GM21576 (cell line): ENCODE results near the gene ENPP1.
"Not testable (repeated sequence)": the region's sequence is repeated elsewhere in the genome, so short reads cannot be mapped to it uniquely, and the experiment has no call there.

Source experiments
- ATAC-seq: cut with Tn5 transposase; IDR thresholded peaks from one replicate; pipeline ENCODE4 v1.9.1; 2021; ENCODE audit warnings: mild to moderate bottlenecking, moderate library complexity; ENCODE audit not compliant: unreplicated experiment

The ENPP1 gene

DNA sequence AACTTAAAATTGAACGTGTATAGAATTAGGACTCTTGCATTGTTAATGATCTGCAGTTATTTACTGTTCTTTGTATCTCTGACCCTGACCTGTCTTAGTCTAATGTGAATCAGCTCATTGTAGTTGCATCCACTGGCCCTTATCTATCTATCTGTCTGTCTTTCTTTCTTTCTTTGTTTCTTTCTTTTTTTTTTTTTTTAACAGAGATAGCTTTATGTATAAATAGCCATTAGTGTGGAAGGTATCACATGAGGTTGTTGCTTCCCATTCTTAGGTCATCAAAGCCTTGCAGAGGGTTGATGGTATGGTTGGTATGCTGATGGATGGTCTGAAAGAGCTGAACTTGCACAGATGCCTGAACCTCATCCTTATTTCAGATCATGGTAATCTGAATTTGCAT, 59.9 kb downstream of the ENPP1 start:
- no peak for ATAC-seq

DNA sequence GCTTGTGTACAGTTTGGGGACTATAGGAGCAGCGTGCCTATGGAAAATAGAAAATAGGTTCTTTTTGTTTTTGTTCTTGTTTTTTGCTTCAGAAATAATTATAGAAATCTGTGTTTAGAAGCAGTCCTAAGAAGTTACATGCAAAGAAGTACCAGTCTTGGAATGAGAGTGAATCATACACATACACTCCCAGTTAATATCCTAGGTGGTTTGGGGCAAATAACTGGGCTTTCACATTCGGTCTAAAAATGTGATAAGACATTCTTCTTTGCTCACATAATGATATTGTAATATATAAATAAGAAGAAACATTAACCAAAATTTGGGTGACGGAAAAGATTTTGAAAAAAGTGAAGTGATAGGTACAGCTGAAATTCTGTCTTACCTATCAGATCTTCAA, 61.0 kb downstream of the ENPP1 start:
- no peak for ATAC-seq

DNA sequence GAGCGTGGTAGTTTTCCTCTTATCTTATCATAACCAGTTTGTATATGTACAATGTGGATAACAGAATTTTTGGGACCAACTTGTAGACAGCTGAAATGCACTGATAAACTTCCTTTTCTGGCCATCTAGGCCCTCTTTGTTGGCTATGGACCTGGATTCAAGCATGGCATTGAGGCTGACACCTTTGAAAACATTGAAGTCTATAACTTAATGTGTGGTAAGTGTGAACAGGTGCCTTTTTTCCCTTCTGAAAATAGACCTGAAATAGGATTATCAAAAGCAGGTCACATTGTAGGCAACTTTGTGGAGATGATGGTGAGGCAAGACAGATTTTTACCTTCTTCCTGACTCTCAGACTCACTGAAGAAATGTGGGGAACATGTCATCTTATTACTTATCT, 67.8 kb downstream of the ENPP1 start:
- no peak for ATAC-seq

DNA sequence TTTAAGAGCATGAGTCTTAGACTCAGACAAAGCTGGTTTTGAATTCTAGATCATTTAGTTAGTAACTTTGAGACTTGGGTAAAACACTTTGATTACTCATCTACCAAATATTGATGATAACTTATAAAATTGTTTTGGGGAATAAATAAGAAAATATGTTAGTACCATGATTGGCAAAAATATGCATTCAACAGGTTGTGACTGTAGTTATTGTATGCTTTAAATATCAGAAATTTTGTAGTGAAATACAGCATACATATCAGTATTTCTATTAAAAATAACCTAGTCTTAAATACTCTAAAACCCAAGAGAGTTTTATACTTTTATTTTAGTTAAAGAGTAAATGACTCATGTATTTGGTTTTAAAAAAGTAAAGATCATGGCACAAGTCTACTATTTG, 68.7 kb downstream of the ENPP1 start:
- ATAC-seq = no peak

DNA sequence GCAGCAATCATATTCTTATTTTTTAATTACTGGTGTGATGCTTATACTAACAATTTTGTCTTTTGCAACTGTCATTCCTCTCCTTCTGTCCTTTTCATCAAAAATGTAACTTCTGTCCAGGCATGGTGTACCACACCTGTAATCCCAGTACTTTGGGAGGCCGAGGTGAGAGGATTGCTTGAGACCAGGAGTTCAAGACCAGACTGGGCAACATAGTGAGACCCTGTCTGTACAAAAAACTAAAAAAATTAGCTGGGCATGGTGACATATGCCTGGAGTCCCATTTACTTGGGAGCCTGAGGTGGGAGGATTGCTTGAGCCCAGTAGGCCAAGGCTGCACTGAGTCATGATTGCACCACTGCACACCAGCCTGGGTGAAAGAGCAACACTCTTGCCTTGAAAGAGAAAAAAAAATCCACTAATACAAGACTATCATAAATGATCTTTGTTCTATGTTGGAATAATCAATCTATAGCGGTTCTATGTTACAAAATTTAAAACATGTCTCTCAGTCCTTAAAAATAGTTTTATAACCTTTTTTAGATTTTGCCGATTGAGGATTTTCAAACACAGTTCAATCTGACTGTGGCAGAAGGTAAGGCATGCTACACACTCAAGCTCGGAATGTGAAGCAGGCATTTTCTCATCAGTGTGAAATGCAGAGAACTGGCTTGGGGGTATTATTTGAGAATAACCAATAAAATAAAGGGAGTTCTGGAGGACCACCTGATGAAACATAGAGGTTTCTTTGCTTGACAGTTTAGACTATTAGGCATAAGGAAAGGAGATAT, 70.4 kb downstream of the ENPP1 start:
- ATAC-seq = no peak

DNA sequence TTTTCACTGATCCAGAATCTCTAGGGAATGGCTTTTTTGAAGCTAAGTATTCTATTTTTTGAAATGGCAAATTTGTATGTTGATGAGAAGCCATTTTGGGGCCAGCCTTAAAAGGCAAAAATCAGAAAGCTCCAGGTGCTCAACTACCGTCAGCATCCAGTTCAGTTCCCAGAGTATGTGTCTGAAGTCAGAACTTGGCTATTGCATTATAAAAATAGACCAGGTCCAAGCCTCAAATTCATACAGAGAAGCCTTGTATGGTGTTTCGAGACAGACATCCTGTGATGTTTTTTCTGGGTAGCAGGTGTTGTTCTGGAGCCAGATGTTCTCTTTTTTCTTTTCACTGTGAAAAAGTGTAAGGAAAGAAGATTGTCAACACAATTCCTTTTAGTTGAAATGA, 75.2 kb downstream of the ENPP1 start:
- ATAC-seq = no peak

DNA sequence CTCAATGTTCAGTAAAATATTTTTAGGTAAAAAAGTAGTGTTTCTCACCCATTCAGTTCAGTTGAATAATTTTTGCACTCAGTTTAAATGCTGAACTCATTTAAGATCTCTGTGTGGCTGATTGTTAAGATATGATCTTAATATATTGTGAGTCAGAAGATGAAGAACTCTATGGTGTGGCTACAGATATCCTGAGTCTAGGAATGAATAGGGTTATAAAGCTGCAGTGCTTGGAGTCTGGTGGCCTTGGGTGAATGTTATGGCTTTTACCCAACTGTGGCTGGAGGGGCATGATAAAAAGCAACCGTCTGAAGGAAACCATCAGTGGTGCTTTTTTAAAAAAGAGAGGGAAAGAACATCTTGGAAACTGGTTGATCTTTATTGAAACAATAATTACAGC, 77.4 kb downstream of the ENPP1 start:
- ATAC-seq = no peak

DNA sequence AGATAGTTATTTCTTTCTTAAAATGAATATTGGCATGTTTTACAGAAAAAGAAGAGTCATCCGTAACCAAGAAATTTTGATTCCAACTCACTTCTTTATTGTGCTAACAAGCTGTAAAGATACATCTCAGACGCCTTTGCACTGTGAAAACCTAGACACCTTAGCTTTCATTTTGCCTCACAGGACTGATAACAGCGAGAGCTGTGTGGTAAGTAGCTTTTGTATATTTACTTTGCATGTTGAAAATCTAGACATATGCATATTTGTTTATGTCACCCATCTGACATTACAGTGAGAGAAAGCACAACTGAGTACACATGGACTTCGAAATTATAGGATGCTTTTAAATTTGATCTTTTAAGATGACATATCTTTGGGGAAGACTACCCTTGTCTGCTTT, 78.7 kb downstream of the ENPP1 start:
- ATAC-seq = no peak

DNA sequence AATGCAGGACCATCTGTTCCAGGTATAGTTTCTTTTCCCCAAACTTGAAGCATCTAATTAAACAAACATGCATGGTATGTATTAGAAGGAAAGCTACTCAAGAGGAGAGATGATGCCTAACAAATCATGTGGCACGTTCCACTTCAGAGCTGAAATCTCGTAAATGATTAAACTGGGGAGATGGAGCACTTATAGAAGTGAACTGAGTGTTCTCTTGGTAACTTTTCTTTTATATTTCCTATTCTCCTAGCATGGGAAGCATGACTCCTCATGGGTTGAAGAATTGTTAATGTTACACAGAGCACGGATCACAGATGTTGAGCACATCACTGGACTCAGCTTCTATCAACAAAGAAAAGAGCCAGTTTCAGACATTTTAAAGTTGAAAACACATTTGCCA, 82.3 kb downstream of the ENPP1 start:
- ATAC-seq = no peak

DNA sequence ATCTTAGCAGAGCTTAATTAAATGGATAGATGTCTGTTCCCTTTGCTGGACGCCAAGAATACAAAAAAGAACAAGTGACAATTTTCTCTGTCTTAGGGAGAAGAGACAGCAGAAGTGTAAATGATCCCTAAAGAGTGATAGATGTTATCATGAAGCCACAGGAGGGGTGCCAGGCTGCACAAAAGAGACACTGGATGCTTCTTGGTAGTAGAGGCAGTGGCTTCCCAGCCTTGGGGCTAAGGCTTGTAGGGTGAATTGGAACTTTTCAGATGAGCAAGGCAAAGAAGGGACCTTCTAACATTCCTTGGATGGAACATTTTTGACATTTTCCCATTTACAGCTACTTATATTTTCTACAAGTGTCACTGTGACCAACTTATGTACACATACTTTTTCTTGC, 85.4 kb downstream of the ENPP1 start:
- no peak for ATAC-seq

DNA sequence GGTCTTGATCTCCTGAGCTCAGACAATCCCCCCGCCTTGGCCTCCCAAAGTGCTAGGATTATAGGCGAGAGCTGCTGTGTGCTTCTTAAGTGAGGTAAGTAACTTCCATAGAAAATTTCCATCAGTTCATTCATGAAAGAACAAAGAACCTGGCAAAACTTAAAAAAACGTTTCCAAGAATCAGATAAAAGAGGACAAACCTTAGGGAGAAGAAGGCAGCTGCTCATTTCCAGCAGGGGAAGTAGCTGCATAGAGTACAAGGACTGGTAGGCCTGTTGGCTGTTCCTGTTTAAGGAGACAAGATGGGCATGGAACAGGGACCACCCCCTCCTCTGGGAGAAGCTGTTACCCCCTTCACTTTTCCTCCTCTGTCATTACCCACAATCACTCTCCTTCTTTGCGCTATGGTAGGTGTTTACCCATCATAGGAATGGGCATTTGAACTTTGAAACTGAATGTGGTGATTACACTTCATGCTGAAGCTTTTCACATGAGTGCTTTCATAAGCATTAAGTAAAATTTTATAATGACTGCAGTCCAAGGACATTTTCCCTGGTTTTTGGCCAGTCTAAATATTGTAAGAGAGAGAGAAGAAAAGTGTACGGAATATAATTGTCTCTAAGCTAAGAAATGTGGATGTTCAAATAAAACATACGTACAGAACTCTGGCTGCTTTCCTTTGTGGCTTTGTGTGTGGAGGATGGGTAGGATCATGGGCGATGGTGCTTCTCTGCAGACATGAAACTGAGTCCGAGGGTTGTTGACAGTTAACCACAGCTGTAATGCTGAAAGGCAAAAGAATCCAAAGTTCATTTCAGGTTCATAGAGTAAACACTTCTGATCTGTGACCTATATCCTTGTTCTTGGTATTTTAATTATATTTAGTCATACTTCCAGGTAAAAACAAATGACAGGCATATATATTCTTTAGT, 86.9 kb downstream of the ENPP1 start:
- no peak for ATAC-seq

DNA sequence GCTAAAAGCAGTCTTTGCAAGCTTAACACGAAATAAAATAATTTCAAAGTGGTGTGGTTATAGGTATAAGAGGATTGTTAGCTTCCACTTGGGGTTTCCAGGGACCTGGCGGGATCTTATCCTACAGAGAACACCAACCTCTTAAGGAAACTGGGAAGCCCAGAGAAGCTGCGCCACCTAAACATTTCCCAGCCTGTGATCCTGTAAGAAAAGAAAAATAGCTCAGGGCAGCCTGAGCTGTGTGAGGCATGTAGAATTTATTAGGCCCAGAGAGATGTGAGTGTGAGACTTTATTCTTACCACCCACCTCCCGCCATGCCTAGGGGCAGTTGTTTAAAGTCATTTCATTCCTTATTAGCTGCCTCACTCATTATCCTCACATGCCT, 89.2 kb downstream of the ENPP1 start:
- ATAC-seq = no peak

DNA sequence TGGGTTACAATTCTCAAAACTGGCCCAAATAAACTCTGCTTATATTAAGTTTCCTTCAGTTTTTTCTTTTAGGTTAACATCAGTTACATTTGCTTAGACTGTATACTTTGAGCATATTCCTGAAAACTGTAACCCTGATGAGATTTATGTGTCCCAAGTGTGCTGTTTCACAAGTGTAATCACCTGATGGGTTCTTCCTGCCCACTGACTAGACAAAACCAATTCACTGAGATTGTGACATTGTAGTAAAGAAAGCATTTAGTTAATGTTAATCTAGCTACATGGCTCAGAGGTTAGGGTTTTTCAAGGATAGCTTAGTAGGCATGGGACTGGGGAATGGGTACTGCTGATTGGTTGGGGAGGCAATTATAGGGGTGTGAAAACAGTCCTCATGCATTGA, 89.8 kb downstream of the ENPP1 start:
- no peak for ATAC-seq

DNA sequence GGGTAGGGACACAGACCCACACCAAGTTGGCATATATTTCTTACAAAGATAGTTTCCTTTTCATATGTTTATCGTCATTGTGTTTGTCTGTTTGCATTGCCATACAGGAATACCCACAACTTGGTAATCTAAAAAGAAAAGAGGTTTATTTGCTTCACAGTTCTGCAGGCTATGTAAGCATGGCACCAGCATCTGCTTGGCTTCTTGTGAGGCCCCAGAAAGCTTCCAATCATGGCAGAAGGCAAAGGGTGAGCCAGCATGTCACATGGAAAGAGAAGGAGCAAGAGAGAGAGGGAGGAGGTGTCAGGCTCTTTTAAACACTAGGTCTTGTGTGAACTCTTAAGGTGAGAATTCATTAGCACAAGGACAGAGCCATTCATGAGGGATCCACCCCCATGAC, 90.9 kb downstream of the ENPP1 start:
- no peak for ATAC-seq

DNA sequence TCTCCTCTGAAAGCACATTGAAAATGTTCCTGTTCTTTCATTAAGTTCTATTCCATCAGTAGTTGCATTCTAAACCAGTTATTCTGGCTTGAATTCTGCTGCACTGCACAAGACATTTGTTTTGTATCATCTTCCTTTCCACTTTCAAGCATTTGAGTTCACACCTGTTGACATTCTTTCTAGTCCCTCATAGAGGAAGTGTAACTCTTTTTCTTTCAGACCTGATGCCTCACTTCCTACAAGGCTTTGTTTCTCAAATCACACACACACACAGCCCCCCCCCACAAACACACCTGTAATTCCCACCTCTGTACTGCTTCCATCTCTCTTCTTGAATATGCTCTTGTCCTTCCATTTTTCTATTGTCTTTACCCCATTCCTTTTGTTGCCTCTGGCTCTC, 92.4 kb downstream of the ENPP1 start:
- ATAC-seq = no peak

DNA sequence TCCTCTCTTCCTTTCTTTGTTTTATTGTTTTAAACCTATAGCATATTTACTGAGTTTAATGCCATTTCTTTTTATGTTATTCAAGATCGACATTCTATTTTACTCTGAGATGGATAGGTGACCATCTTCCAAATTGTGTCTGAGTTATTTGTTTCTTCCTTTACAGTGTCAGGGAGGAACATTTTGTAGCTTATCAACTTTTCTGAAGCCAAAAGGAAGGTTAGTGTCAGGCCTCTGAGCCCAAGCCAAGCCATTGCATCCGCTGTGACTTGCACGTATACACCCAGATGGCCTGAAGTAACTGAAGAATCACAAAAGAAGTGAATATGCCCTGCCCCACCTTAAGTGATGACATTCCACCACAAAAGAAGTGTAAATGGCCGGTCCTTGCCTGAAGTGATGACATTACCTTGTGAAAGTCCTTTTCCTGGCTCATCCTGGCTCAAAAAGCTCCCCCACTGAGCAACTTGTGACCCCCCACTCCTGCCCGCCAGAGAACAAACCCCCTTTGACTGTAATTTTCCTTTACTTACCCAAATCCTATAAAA, 93.6 kb downstream of the ENPP1 start:
- ATAC-seq = not testable (repeated sequence)

DNA sequence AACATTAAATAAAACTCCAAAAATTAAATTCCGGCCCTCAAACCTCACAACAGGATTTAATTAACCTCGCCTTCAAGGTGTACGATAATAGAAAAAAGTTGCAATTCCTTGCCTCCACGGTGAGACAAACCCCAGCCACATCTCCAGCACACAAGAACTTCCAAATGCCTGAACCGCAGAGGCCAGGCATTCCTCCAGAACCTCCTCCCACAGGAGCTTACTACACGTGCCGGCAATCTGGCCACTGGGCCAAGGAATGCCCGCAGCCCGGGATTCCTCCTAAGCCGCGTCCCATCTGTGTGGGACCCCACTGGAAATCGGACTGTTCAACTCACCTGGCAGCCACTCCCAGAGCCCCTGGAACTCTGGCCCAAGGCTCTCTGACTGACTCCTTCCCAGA, 95.9 kb downstream of the ENPP1 start:
- not testable (repeated sequence) for ATAC-seq

DNA sequence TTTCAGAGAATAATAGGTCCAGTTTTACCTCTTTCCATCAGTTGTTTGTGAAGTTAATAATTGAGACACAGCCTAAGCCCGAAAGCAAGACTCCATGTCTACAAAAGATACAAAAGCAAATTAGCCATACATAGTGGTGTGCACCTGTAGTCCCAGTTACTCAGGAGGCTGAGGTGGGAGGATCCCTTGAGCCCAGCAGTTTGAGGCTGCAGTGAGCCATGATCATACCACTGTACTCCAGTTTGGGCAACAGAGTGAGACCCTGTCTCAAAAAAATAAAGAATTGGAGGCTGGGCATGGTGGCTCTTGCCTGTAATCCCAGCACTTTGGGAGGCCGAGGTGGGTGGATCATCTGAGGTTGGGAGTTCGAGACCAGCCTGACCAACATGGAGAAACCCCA, 101.0 kb downstream of the ENPP1 start:
- not testable (repeated sequence) for ATAC-seq

DNA sequence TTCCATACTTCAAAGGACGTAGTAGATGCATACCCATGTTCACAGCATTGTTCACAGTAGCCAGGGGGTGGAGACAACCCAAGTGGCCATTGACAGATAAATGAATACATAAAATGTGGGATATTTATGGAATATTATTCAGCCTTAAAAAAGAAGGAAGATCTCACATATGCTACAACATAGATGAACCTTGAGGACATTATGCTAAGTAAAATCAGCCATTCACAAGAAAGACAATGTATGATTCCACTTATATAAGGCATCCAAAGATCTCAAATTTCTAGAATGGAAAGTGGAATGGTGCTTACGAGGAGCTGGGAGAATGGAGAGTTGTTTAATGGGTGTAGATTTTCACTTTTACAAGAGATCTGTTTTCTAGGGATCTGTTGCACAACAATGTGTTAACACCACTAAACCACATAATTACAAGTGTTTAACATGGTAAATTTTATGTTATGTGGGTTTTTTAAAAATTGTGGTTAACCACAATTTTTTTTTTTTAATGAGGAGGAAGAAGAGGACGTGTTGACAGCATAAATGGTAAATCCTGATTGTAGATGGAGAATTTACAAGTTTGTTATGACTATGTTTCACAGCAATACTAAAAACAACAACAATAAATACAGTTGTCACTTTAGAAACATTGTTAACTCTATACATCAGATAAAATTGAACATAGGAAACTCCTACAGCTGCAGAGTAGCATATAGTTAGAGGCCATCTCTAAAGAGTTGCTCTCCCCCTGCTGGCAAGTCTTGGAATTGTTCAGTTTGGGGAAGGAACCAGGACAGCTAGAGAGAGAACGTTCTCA, 101.8 kb downstream of the ENPP1 start:
- peak; percentile 98 for ATAC-seq

DNA sequence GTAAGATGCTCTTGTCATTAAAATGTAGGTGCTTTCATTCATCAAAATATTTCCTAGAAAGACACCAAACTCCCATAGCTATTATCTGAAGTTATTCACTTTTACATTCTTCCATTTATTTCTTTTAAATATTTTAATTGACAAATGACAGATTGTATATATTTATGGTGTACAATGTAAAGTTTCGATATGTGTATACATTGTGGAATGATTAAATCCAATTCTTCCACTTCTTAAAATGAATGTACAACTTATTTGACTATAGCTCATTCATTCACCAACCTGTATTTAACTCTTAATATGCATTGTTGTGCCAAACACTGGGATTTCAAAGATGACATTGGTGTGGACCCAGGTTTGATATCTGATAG, 102.4 kb downstream of the ENPP1 start:
- peak; percentile 13 for ATAC-seq

DNA sequence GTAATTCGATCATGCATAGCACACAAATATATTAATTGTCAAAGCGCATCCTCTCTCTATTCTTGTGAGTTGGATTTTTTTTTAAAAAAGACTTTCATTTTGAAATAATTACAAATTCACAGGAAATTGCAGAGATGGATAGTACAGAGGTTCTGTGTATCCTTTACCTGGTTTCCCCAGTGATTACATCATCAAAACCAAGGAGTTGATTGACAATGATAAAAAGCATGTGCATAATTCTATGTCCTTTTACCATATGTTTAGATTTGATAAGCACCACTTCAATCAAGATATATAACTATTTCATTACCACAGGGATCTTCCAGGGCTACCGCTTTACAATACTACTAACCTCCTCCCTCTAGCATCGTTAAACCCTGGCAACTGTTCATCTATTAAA, 103.1 kb downstream of the ENPP1 start:
- no peak for ATAC-seq
